Liver (tissue), 9 donors: ENCODE data around the gene SMAD9. TPM values are rescaled to one million over a fixed set of nuclear protein-coding genes. Genes with fewer than 3 reads are reported as not detected.

ENCODE experiments used
- DNase-seq: peaks from one replicate; pipeline ENCODE4 v3.0.0-alpha.2; 2017; ENCODE audit warnings: low spot score
- H3K27ac ChIP-seq, 2 donors: one replicate each; pipeline ENCODE4 v1.7.0; 2013; ENCODE audit warnings: inconsistent platforms in 2 of 2, low read length in 2 of 2, control low read depth in 1 of 2, low read depth in 1 of 2, mild to moderate bottlenecking in 1 of 2
- H3K27me3 ChIP-seq, 4 donors: one replicate each; pipeline versions ENCODE4 v1.6.1 to v1.7.0; 2013; ENCODE audit warnings: low read length in 3 of 4, inconsistent platforms in 1 of 4, mild to moderate bottlenecking in 1 of 4, moderate library complexity in 1 of 4; ENCODE audit not compliant: control insufficient read depth in 4 of 4, insufficient read depth in 4 of 4
- H3K36me3 ChIP-seq, 4 donors: one replicate each; pipeline versions ENCODE4 v1.6.1 to v1.7.0; 2013; ENCODE audit warnings: low read length in 3 of 4, mild to moderate bottlenecking in 3 of 4, low read depth in 1 of 4, moderate library complexity in 1 of 4; ENCODE audit not compliant: control insufficient read depth in 4 of 4, insufficient read depth in 3 of 4
- H3K4me1 ChIP-seq, 4 donors: one replicate each; pipeline versions ENCODE4 v1.6.1 to v1.7.0; 2013; ENCODE audit warnings: low read length in 3 of 4, mild to moderate bottlenecking in 3 of 4, moderate library complexity in 1 of 4; ENCODE audit not compliant: control insufficient read depth in 4 of 4, insufficient read depth in 4 of 4
- H3K4me3 ChIP-seq, 3 donors: one replicate each; pipeline versions ENCODE4 v1.6.1 to v1.7.0; 2013; ENCODE audit warnings: low read length in 3 of 3, control low read depth in 1 of 3, low read depth in 1 of 3, mild to moderate bottlenecking in 1 of 3
- H3K9ac ChIP-seq, 2 donors: one replicate each; pipeline ENCODE4 v1.7.0; 2013; ENCODE audit warnings: low read length in 2 of 2, mild to moderate bottlenecking in 2 of 2, moderate library complexity in 2 of 2, control low read depth in 1 of 2, low read depth in 1 of 2
- H3K9me3 ChIP-seq, 4 donors: one replicate each; pipeline versions ENCODE4 v1.6.1 to v1.7.0; 2013; ENCODE audit warnings: low read length in 3 of 4; ENCODE audit not compliant: control insufficient read depth in 4 of 4
- EGR1 ChIP-seq, 2 donors: IDR thresholded peaks; 2 replicates each; pipeline ENCODE4 v1.6.1; 2016 to 2018; ENCODE audit warnings: antibody characterized with exemption in 2 of 2, low read depth in 2 of 2
- FOXA1 ChIP-seq: IDR thresholded peaks from 2 replicates; pipeline ENCODE4 v1.6.1; 2016; ENCODE audit warnings: antibody characterized with exemption
- FOXA2 ChIP-seq: IDR thresholded peaks from 2 replicates; pipeline ENCODE4 v1.6.1; 2016; ENCODE audit warnings: antibody characterized with exemption
- HNF4A ChIP-seq, 2 donors: conservative IDR thresholded peaks; 2 replicates each; pipeline ENCODE4 v1.6.1; 2016; ENCODE audit warnings: antibody characterized with exemption in 2 of 2, mild to moderate bottlenecking in 2 of 2
- HNF4G ChIP-seq: IDR thresholded peaks from 2 replicates; pipeline ENCODE4 v1.6.1; 2016; ENCODE audit warnings: antibody characterized with exemption
- JUND ChIP-seq, 2 donors: IDR thresholded peaks; 2 replicates each; pipeline ENCODE4 v1.6.1; 2016; ENCODE audit warnings: antibody characterized with exemption in 2 of 2
- NR2F2 ChIP-seq: IDR thresholded peaks from 2 replicates; pipeline ENCODE4 v1.6.1; 2016; ENCODE audit warnings: antibody characterized with exemption
- RAD21 ChIP-seq, 2 donors: IDR thresholded peaks; 2 replicates each; pipeline ENCODE4 v1.6.1; 2016; ENCODE audit warnings: antibody characterized with exemption in 2 of 2, mild to moderate bottlenecking in 2 of 2
- RXRA ChIP-seq, 2 donors: IDR thresholded peaks; 2 replicates each; pipeline ENCODE4 v1.6.1; 2017 to 2018; ENCODE audit warnings: antibody characterized with exemption in 2 of 2, mild to moderate bottlenecking in 1 of 2
- SP1 ChIP-seq: IDR thresholded peaks from 2 replicates; pipeline ENCODE4 v1.6.1; 2018; ENCODE audit warnings: antibody characterized with exemption, mild to moderate bottlenecking
- TAF1 ChIP-seq: conservative IDR thresholded peaks from 2 replicates; pipeline ENCODE4 v1.6.1; 2016; ENCODE audit warnings: antibody characterized with exemption, mild to moderate bottlenecking
- YY1 ChIP-seq: IDR thresholded peaks from 2 replicates; pipeline ENCODE4 v1.6.1; 2016; ENCODE audit warnings: antibody characterized with exemption, mild to moderate bottlenecking
- WGBS: extraction: QIAGEN DNeasy Blood & Tissue Kit; methylation state at CpG from one replicate; pipeline ENCODE4 v1.1.7; 2013; 5-methylcytosine and 5-hydroxymethylcytosine counted together
- polyA plus RNA-seq, 2 donors: library from polyadenylated mRNA; stranded (reverse) in 1 of 2; unstranded in 1 of 2; fragments of 200-250 nt in 1 of 2; fragments of >200 nt in 1 of 2; fragmentation: Nextera tagmentation in 1 of 2; extraction: Ambion mirVana in 1 of 2; gene quantifications; one replicate each; pipeline versions ENCODE4 v1.2.1 to v1.2.3, GENCODE V29; 2013 to 2015
- total RNA-seq, 2 donors: library from RNA; depleted of rRNA; stranded (reverse); fragments of >200 nt; gene quantifications; one replicate each; pipeline ENCODE4 v1.2.3, GENCODE V29; 2014
- TF ChIP-seq, protein P1 (sequence below): IDR thresholded peaks from 2 replicates; pipeline ENCODE4 v1.6.1; 2016; ENCODE audit warnings: antibody characterized with exemption
- TF ChIP-seq, protein P2 (sequence below): IDR thresholded peaks from 2 replicates; pipeline ENCODE4 v1.6.1; 2016; ENCODE audit warnings: antibody characterized with exemption, mild to moderate bottlenecking
- TF ChIP-seq, protein P3 (sequence below): fragments of 150-350 bp; IDR thresholded peaks from 2 replicates; pipeline ENCODE4 v1.5.1; 2017; ENCODE audit warnings: improper control_type of control experiment, low read depth, low read length; ENCODE audit not compliant: missing input control
- TF ChIP-seq, protein P4 (sequence below): IDR thresholded peaks from 2 replicates; pipeline ENCODE4 v1.6.1; 2016; ENCODE audit warnings: antibody characterized with exemption
- TF ChIP-seq, protein P5 (sequence below): IDR thresholded peaks from 2 replicates; pipeline ENCODE4 v1.6.1; 2016; ENCODE audit warnings: antibody characterized with exemption
- donor health status: healthy.
- donor health status: healthy.
- donor health status: healthy.
- donor health status: healthy.
- donor health status: healthy.

SMAD9 gene
- total and polyA plus RNA-seq, 4 donors: 0.51 to 1.3 (median 0.95) TPM

DNA sequence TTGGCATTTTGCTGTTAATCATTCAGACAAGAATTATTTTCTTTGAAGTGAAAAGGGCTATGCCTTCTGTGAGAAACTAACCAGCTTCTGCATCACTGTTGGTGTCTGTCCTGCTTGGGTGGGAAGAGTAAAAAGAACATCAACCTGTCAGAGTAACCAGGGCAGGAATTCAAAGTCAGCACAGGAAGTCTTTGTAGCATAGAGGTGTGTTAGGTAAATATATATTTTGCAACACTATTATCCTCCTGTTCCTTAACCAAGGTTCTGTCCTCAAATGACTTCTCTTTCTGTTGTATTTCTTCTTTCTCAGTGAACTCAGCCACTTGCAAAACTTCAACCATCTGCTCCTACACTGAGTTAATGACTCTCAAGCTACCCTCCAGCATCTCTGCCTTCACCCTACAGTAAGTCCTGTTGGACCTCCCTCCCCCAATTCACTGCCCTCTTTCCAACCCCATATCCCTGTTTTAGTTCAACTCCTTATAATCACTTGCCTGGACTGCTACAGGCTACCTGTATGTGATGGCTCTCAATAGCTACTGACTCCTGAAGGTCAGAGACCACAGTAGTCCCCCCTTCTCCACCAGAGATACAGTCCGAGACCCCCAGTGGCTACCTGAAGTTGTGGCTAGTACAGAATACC lies 49.9 kb downstream of the SMAD9 start:
- Histone ChIP-seq H3K27me3 (no peaks in the 10 kb centered on the region), H3K27ac (no peak overlapping the region), H3K9me3 (no peaks in the 10 kb centered on the region), H3K9ac (no peak overlapping the region), H3K36me3 (no peaks in the 10 kb centered on the region), H3K4me3 (no peak overlapping the region), H3K4me1 (no peaks in the 10 kb centered on the region)
- no peak for DNase-seq
- WGBS: 80% methylated on average over 1 of the region's 1 CpG
- TF ChIP-seq, protein P1, sequence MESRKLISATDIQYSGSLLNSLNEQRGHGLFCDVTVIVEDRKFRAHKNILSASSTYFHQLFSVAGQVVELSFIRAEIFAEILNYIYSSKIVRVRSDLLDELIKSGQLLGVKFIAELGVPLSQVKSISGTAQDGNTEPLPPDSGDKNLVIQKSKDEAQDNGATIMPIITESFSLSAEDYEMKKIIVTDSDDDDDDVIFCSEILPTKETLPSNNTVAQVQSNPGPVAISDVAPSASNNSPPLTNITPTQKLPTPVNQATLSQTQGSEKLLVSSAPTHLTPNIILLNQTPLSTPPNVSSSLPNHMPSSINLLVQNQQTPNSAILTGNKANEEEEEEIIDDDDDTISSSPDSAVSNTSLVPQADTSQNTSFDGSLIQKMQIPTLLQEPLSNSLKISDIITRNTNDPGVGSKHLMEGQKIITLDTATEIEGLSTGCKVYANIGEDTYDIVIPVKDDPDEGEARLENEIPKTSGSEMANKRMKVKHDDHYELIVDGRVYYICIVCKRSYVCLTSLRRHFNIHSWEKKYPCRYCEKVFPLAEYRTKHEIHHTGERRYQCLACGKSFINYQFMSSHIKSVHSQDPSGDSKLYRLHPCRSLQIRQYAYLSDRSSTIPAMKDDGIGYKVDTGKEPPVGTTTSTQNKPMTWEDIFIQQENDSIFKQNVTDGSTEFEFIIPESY: no peak
- TF ChIP-seq, protein P2, sequence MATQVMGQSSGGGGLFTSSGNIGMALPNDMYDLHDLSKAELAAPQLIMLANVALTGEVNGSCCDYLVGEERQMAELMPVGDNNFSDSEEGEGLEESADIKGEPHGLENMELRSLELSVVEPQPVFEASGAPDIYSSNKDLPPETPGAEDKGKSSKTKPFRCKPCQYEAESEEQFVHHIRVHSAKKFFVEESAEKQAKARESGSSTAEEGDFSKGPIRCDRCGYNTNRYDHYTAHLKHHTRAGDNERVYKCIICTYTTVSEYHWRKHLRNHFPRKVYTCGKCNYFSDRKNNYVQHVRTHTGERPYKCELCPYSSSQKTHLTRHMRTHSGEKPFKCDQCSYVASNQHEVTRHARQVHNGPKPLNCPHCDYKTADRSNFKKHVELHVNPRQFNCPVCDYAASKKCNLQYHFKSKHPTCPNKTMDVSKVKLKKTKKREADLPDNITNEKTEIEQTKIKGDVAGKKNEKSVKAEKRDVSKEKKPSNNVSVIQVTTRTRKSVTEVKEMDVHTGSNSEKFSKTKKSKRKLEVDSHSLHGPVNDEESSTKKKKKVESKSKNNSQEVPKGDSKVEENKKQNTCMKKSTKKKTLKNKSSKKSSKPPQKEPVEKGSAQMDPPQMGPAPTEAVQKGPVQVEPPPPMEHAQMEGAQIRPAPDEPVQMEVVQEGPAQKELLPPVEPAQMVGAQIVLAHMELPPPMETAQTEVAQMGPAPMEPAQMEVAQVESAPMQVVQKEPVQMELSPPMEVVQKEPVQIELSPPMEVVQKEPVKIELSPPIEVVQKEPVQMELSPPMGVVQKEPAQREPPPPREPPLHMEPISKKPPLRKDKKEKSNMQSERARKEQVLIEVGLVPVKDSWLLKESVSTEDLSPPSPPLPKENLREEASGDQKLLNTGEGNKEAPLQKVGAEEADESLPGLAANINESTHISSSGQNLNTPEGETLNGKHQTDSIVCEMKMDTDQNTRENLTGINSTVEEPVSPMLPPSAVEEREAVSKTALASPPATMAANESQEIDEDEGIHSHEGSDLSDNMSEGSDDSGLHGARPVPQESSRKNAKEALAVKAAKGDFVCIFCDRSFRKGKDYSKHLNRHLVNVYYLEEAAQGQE: no peak
- no peak for TF ChIP-seq HNF4A (conservative IDR thresholded peaks at IDR 0.05)
- TF ChIP-seq, protein P3, sequence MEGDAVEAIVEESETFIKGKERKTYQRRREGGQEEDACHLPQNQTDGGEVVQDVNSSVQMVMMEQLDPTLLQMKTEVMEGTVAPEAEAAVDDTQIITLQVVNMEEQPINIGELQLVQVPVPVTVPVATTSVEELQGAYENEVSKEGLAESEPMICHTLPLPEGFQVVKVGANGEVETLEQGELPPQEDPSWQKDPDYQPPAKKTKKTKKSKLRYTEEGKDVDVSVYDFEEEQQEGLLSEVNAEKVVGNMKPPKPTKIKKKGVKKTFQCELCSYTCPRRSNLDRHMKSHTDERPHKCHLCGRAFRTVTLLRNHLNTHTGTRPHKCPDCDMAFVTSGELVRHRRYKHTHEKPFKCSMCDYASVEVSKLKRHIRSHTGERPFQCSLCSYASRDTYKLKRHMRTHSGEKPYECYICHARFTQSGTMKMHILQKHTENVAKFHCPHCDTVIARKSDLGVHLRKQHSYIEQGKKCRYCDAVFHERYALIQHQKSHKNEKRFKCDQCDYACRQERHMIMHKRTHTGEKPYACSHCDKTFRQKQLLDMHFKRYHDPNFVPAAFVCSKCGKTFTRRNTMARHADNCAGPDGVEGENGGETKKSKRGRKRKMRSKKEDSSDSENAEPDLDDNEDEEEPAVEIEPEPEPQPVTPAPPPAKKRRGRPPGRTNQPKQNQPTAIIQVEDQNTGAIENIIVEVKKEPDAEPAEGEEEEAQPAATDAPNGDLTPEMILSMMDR: no peak
- TF ChIP-seq, protein P4, sequence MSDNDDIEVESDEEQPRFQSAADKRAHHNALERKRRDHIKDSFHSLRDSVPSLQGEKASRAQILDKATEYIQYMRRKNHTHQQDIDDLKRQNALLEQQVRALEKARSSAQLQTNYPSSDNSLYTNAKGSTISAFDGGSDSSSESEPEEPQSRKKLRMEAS: no peak
- no peak for TF ChIP-seq NR2F2
- no peak for TF ChIP-seq FOXA1
- TF ChIP-seq, protein P5, sequence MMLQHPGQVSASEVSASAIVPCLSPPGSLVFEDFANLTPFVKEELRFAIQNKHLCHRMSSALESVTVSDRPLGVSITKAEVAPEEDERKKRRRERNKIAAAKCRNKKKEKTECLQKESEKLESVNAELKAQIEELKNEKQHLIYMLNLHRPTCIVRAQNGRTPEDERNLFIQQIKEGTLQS: no peak
- no peak for TF ChIP-seq EGR1 (IDR thresholded peaks at IDR 0.05; ENCODE audit: low read depth in 2 of 2)
- TF ChIP-seq FOXA2: no peak
- TF ChIP-seq RXRA (IDR thresholded peaks at IDR 0.05): no peak
- TF ChIP-seq SP1: no peak
- no peak for TF ChIP-seq HNF4G
- TF ChIP-seq TAF1: no peak
- TF ChIP-seq RAD21 (IDR thresholded peaks at IDR 0.05): no peak
- no peak for TF ChIP-seq JUND (IDR thresholded peaks at IDR 0.05)
- TF ChIP-seq YY1: no peak
